GM18867 (cell line): ENCODE measurements around the gene GTF2F2.
A peak's percentile ranks its signal among the peaks of the same experiment; 100 is the strongest.

Experiments used
- ATAC-seq: cut with Tn5 transposase; IDR thresholded peaks from one replicate; pipeline ENCODE4 v1.9.1; 2021; ENCODE audit warnings: mild to moderate bottlenecking, moderate library complexity; ENCODE audit not compliant: unreplicated experiment

GTF2F2 gene

GRCh38 chr13:45299194-45299593, 178.9 kb downstream of the GTF2F2 start:
- ATAC-seq = no peak

- no peak for ATAC-seq
These were observed 180.1 kb downstream of the GTF2F2 start for GRCh38 chr13:45300190-45300985.

GRCh38 chr13:45301263-45301662, 181.0 kb downstream of the GTF2F2 start:
- no peak for ATAC-seq

- no peak for ATAC-seq
These were observed 182.2 kb downstream of the GTF2F2 start for GRCh38 chr13:45302507-45302906.

GRCh38 chr13:45303026-45303425, 182.7 kb downstream of the GTF2F2 start:
- ATAC-seq = no peak

- no peak for ATAC-seq
These were observed 183.6 kb downstream of the GTF2F2 start for GRCh38 chr13:45303866-45304265.

- no peak for ATAC-seq
These were observed 184.8 kb downstream of the GTF2F2 start for GRCh38 chr13:45305079-45305478.

GRCh38 chr13:45306966-45307365, 186.7 kb downstream of the GTF2F2 start:
- no peak for ATAC-seq

- ATAC-seq = peak; percentile 21
These were observed 190.2 kb downstream of the GTF2F2 start for GRCh38 chr13:45310341-45311131.

- ATAC-seq = no peak
These were observed 194.5 kb downstream of the GTF2F2 start for GRCh38 chr13:45314822-45315221.

GRCh38 chr13:45315520-45316167, 195.3 kb downstream of the GTF2F2 start:
- no peak for ATAC-seq

GRCh38 chr13:45316338-45316737, 196.0 kb downstream of the GTF2F2 start:
- no peak for ATAC-seq

GRCh38 chr13:45316996-45317395, 196.7 kb downstream of the GTF2F2 start:
- ATAC-seq = no peak

- ATAC-seq = no peak
These were observed 200.7 kb downstream of the GTF2F2 start for GRCh38 chr13:45320876-45321629.

- no peak for ATAC-seq
These were observed 205.5 kb downstream of the GTF2F2 start for GRCh38 chr13:45325806-45326205.

GRCh38 chr13:45327253-45327955, 207.1 kb downstream of the GTF2F2 start:
- no peak for ATAC-seq

- no peak for ATAC-seq
These were observed 208.4 kb downstream of the GTF2F2 start for GRCh38 chr13:45328661-45329111.

- ATAC-seq = no peak
These were observed 210.9 kb downstream of the GTF2F2 start for GRCh38 chr13:45331123-45331619.

- ATAC-seq = no peak
These were observed 211.4 kb downstream of the GTF2F2 start for GRCh38 chr13:45331692-45332035.
